GM12878 (cell line): Measurements from ENCODE around the gene TPH2. TPM values are rescaled to one million over a fixed set of nuclear protein-coding genes. Genes with fewer than 3 reads are reported as not detected.

ENCODE experiments used
- ATAC-seq: fragments of 200-7000 bp; cut with Tn5 transposase; 3 replicates; pipeline ENCODE4 v1.9.1; 2020; ENCODE audit warnings: mild to moderate bottlenecking, moderate library complexity
- BruUV-seq: library from RNA; stranded (reverse); fragments of 400-500 nt; replicated peaks from 2 replicates; lab custom pipeline; 2021; lab: Mats Ljungman, UMichigan
- CTCF ChIA-PET: fragments of 300-600 bp; sonication (Branson Sonifier 250); formaldehyde crosslinking; extraction: SDS; loops from one replicate; lab custom pipeline; 2021; ENCODE audit warnings: inconsistent platforms; lab: Yijun Ruan, JAX
- POLR2A ChIA-PET: fragments of 350-600 bp; formaldehyde crosslinking; extraction: SDS; loops from one replicate; lab custom pipeline; 2021; ENCODE audit warnings: inconsistent platforms; lab: Charles Lee
- RAD21 ChIA-PET: fragments of 300-600 bp; sonication (Branson Sonifier 250); formaldehyde crosslinking; loops from one replicate; lab custom pipeline; 2023; ENCODE audit warnings: antibody characterized with exemption; ENCODE audit not compliant: unreplicated experiment; lab: Charles Lee
- SMC1A ChIA-PET: fragments of 300-600 bp; sonication (Branson Sonifier 250); formaldehyde crosslinking; loops from one replicate; lab custom pipeline; 2023; ENCODE audit not compliant: unreplicated experiment, uncharacterized antibody; lab: Charles Lee
- DNase-seq: peaks from one replicate; pipeline ENCODE4 v3.0.0-alpha.2; 2011; ENCODE audit warnings: low read depth, low spot score
- FAIRE-seq: peaks from 3 replicates; lab custom pipeline; 2011; peaks lifted over from hg19 to GRCh38; lab: Jason Lieb, UNC
- H2AFZ ChIP-seq: 2 replicates; pipeline ENCODE4 v1.6.0; 2011; ENCODE audit warnings: low read depth, low read length, control low read depth; ENCODE audit not compliant: control insufficient read depth
- H3K27ac ChIP-seq: 2 replicates; pipeline ENCODE4 v1.5.1; 2011; ENCODE audit warnings: control low read depth; ENCODE audit not compliant: control insufficient read depth, insufficient read depth
- H3K27me3 ChIP-seq, 2 experiments: replicated peaks in 1 of 2; 2 replicates each; pipeline versions ENCODE4 v1.6.0 to v1.6.1; 2011; ENCODE audit warnings: low read length in 1 of 2; ENCODE audit not compliant: control insufficient read depth in 2 of 2, insufficient read depth in 2 of 2
- H3K36me3 ChIP-seq, 2 experiments: 2 replicates each; pipeline ENCODE4 v1.5.1; 2011; ENCODE audit warnings: low read length in 1 of 2; ENCODE audit not compliant: control insufficient read depth in 2 of 2, insufficient read depth in 2 of 2
- H3K4me1 ChIP-seq: 2 replicates; pipeline ENCODE4 v1.6.1; 2011; ENCODE audit warnings: mild to moderate bottlenecking, low read length, moderate library complexity, mixed read lengths; ENCODE audit not compliant: control insufficient read depth, insufficient read depth
- H3K4me2 ChIP-seq: 2 replicates; pipeline ENCODE4 v1.6.0; 2011; ENCODE audit warnings: control low read depth; ENCODE audit not compliant: control insufficient read depth, insufficient read depth
- H3K4me3 ChIP-seq: fragments of 200-600 bp; sonication (generic); 2 replicates; pipeline ENCODE4 v1.5.1; 2016
- H3K79me2 ChIP-seq: 2 replicates; pipeline ENCODE4 v1.6.0; 2011; ENCODE audit warnings: low read length; ENCODE audit not compliant: control insufficient read depth, insufficient read depth
- H3K9ac ChIP-seq: 2 replicates; pipeline ENCODE4 v1.8.0; 2011; ENCODE audit warnings: low read length, control low read depth, mixed read lengths; ENCODE audit not compliant: control insufficient read depth, insufficient read depth
- H3K9me3 ChIP-seq: replicated peaks from 3 replicates; pipeline ENCODE4 v1.5.1; 2011; ENCODE audit warnings: mild to moderate bottlenecking, low read length; ENCODE audit not compliant: control insufficient read depth, insufficient read depth
- H4K20me1 ChIP-seq: 2 replicates; pipeline ENCODE4 v1.6.0; 2011; ENCODE audit not compliant: control insufficient read depth, insufficient read depth
- CHD4 ChIP-seq: fragments of 200-600 bp; sonication (generic); IDR thresholded peaks from 2 replicates; pipeline ENCODE4 v1.6.1; 2016; ENCODE audit warnings: mild to moderate bottlenecking
- IRF3 ChIP-seq: fragments of 450-650 bp; IDR thresholded peaks from 2 replicates; pipeline ENCODE4 v1.6.1; 2014; ENCODE audit warnings: mild to moderate bottlenecking
- SRF ChIP-seq, 2 experiments: IDR thresholded peaks; 2 replicates each; pipeline ENCODE4 v1.6.1; 2011; ENCODE audit warnings: low read depth in 2 of 2, low read length in 2 of 2, mild to moderate bottlenecking in 1 of 2, moderate library complexity in 1 of 2
- ZBTB40 ChIP-seq: fragments of 450-650 bp; IDR thresholded peaks from 2 replicates; pipeline ENCODE4 v1.6.1; 2016; ENCODE audit warnings: mild to moderate bottlenecking, moderate library complexity, borderline replicate concordance
- WGBS: methylation state at CpG from one replicate; pipeline ENCODE4 v1.1.6; 2016; ENCODE audit warnings: low lambda C conversion rate; ENCODE audit not compliant: insufficient replicate concordance, insufficient coverage; ENCODE audit errors: missing lambda C conversion rate; 5-methylcytosine and 5-hydroxymethylcytosine counted together
- in situ Hi-C: fragments of 300-500 bp; cut with MboI; formaldehyde crosslinking; loops from 9 replicates; pipeline ENCODE4 v1.14.3; 2018; ENCODE audit warnings: mixed read lengths
- intact Hi-C: fragments of 100-400 bp; cut with micrococcal nuclease; formaldehyde crosslinking; loops from one replicate; pipeline ENCODE4 v1.14.2; 2022; ENCODE audit not compliant: unreplicated experiment
- polyA plus RNA-seq, 11 experiments: library from polyadenylated mRNA; depleted of rRNA in 4 of 11; unstranded in 6 of 11; stranded (reverse) in 5 of 11; fragments of >200 nt; fragmentation: Nextera tagmentation in 4 of 11; fragmentation: Illumina TruSeq in 1 of 11; extraction: Ambion mirVana in 4 of 11; extraction: Trizol in 1 of 11; gene quantifications; 1 replicate in 1 of 11; 2 replicates in 10 of 11; pipeline versions ENCODE4 v1.2.1 to v1.2.3, GENCODE V29; 2011 to 2016; ENCODE audit warnings: inconsistent platforms in 2 of 11, missing spikeins in 2 of 11, low read depth in 1 of 11
- total RNA-seq, 4 experiments: library from RNA; depleted of rRNA in 3 of 4; stranded (reverse); fragments of >200 nt in 3 of 4; fragmentation: Illumina TruSeq in 1 of 4; extraction: Trizol in 1 of 4; gene quantifications; 2 replicates each; pipeline versions ENCODE4 v1.2.1 to v1.2.3, GENCODE V29; 2013 to 2021

Gene TPH2
- total and polyA plus RNA-seq, 10 of the 15 experiments (the other 5 are each of a cell fraction or from before 2014, with no cell fraction given) = not detected

GRCh38 chr12:72075401-72075800 is 136.8 kb downstream of the TPH2 start:
- ATAC-seq (no peak), DNase-seq (no peak), FAIRE-seq (no peak)
- ChIA-PET CTCF (no interaction called here), RAD21 (no interaction called here), SMC1A (no interaction called here), POLR2A (no interaction called here)
- H3K9ac ChIP-seq = no peak overlapping the region
- H3K4me2 ChIP-seq = no peak overlapping the region
- H4K20me1 ChIP-seq = no peaks in the 10 kb centered on the region
- WGBS = 4% methylated on average over 3 of the region's 3 CpGs
- no peak overlapping the region for H3K27ac ChIP-seq
- H3K9me3 ChIP-seq = no peaks in the 10 kb centered on the region
- H3K4me1 ChIP-seq = no peaks in the 10 kb centered on the region
- no peaks in the 10 kb centered on the region for H3K79me2 ChIP-seq
- no peaks in the 10 kb centered on the region for H3K36me3 ChIP-seq
- no peak overlapping the region for H3K4me3 ChIP-seq
- no TSS peak for BruUV-seq
- H3K27me3 ChIP-seq = no peaks in the 10 kb centered on the region
- intact Hi-C loops (no loop called here), in situ Hi-C loops (no loop called here)
- no peak overlapping the region for H2AFZ ChIP-seq
- TF ChIP-seq SRF (IDR thresholded peaks at IDR 0.05; ENCODE audit: low read depth in 2 of 2, low read length in 2 of 2) = no peak
- no peak for TF ChIP-seq IRF3
- TF ChIP-seq ZBTB40 = no peak
- no peak for TF ChIP-seq CHD4
